ENCODE results near the gene TMEM25.

The TMEM25 gene

DNA sequence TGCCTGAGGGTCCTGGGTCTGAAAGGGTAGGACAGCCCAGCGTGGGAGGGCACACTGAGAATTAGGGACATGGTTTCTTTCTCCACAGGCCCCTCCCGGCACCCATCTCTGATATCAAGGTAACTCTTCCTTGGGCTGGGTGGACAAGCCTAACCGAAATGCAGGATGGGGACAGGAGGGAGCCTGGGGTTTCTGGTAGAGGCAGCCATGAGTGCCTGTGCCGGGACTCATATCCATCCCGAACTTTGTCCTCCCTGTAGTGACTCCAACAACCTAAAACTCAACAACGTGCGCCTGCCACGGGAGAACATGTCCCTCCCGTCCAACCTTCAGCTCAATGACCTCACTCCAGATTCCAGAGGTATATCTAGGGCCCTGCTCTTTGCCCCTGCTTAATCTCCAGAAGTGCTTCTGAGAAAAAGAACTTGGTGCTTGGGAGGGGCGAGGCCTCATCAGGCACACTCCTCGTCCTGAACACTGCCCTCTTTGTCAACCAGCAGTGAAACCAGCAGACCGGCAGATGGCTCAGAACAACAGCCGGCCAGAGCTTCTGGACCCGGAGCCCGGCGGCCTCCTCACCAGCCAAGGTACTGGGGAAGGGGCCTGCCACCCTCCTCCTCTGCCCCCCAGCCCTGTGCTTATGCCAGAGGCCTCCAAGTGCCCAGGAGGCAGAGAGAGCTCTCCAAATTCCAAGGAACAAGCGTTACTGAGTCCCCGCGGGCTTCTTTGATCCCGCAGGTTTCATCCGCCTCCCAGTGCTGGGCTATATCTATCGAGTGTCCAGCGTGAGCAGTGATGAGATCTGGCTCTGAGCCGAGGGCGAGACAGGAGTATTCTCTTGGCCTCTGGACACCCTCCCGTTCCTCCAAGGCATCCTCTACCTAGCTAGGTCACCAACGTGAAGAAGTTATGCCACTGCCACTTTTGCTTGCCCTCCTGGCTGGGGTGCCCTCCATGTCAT, 3.1 kb downstream of the TMEM25 start:
- Histone ChIP-seq H2AFZ (ENCODE audit: low read depth, low read length) (no peak overlapping the region), H3K9ac (ENCODE audit: low read depth, low read length) (no peak overlapping the region), H3K9me3 (ENCODE audit: insufficient read depth, low read length, severe bottlenecking) (no peaks in the 10 kb centered on the region), H3K27ac (ENCODE audit: low read length) (no peak overlapping the region), H3K4me3 (ENCODE audit: low read depth in 1 of 2, low read length in 2 of 2) (no peak overlapping the region), H3K4me1 (ENCODE audit: insufficient read depth, low read length) (peaks cover 32% of the 10 kb centered on the region), H3K4me2 (ENCODE audit: insufficient read depth, low read length) (no peak overlapping the region), H3K79me2 (ENCODE audit: insufficient read depth, low read length) (no peaks in the 10 kb centered on the region), H3K27me3 (ENCODE audit: insufficient read depth, low read length, poor library complexity) (peaks cover 6% of the 10 kb centered on the region), H4K20me1 (ENCODE audit: insufficient read depth, low read length) (no peaks in the 10 kb centered on the region), H3K36me3 (ENCODE audit: insufficient read depth, low read length) (no peaks in the 10 kb centered on the region)
- no peak for DNase-seq
- ATAC-seq (ENCODE audit: insufficient read depth, low read depth): no peak
- no peak for TF ChIP-seq EZH2 (IDR thresholded peaks at IDR 0.05; ENCODE audit: borderline replicate concordance, low read depth, low read length, severe bottlenecking)
- TF ChIP-seq, protein P1, sequence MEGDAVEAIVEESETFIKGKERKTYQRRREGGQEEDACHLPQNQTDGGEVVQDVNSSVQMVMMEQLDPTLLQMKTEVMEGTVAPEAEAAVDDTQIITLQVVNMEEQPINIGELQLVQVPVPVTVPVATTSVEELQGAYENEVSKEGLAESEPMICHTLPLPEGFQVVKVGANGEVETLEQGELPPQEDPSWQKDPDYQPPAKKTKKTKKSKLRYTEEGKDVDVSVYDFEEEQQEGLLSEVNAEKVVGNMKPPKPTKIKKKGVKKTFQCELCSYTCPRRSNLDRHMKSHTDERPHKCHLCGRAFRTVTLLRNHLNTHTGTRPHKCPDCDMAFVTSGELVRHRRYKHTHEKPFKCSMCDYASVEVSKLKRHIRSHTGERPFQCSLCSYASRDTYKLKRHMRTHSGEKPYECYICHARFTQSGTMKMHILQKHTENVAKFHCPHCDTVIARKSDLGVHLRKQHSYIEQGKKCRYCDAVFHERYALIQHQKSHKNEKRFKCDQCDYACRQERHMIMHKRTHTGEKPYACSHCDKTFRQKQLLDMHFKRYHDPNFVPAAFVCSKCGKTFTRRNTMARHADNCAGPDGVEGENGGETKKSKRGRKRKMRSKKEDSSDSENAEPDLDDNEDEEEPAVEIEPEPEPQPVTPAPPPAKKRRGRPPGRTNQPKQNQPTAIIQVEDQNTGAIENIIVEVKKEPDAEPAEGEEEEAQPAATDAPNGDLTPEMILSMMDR (IDR thresholded peaks at IDR 0.05; ENCODE audit: borderline replicate concordance, extremely low read depth, low read length, poor library complexity, severe bottlenecking): no peak

DNA sequence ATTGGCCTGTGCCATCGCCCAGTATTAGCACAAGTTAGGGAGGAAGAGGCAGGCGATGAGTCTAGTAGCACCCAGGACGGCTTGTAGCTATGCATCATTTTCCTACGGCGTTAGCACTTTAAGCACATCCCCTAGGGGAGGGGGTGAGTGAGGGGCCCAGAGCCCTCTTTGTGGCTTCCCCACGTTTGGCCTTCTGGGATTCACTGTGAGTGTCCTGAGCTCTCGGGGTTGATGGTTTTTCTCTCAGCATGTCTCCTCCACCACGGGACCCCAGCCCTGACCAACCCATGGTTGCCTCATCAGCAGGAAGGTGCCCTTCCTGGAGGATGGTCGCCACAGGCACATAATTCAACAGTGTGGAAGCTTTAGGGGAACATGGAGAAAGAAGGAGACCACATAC, 4.3 kb downstream of the TMEM25 start:
- Histone ChIP-seq H3K36me3 (ENCODE audit: insufficient read depth, low read length) (no peaks in the 10 kb centered on the region), H3K4me2 (ENCODE audit: insufficient read depth, low read length) (no peak overlapping the region), H3K27ac (ENCODE audit: low read length) (no peak overlapping the region), H3K9ac (ENCODE audit: low read depth, low read length) (no peak overlapping the region), H4K20me1 (ENCODE audit: insufficient read depth, low read length) (no peaks in the 10 kb centered on the region), H3K4me1 (ENCODE audit: insufficient read depth, low read length) (peaks cover 20% of the 10 kb centered on the region), H3K4me3 (ENCODE audit: low read depth in 1 of 2, low read length in 2 of 2) (no peak overlapping the region), H3K27me3 (ENCODE audit: insufficient read depth, low read length, poor library complexity) (peaks cover 4% of the 10 kb centered on the region), H2AFZ (ENCODE audit: low read depth, low read length) (no peak overlapping the region), H3K9me3 (ENCODE audit: insufficient read depth, low read length, severe bottlenecking) (no peaks in the 10 kb centered on the region), H3K79me2 (ENCODE audit: insufficient read depth, low read length) (no peaks in the 10 kb centered on the region)
- ATAC-seq (ENCODE audit: insufficient read depth, low read depth) (no peak), DNase-seq (no peak)
- TF ChIP-seq, protein P1 (IDR thresholded peaks at IDR 0.05; ENCODE audit: borderline replicate concordance, extremely low read depth, low read length, poor library complexity, severe bottlenecking): no peak
- TF ChIP-seq EZH2 (IDR thresholded peaks at IDR 0.05; ENCODE audit: borderline replicate concordance, low read depth, low read length, severe bottlenecking): no peak

- H3K9ac ChIP-seq (ENCODE audit: low read depth, low read length): no peak overlapping the region
- no peak overlapping the region for H3K27ac ChIP-seq (ENCODE audit: low read length)
- no peaks in the 10 kb centered on the region for H3K9me3 ChIP-seq (ENCODE audit: insufficient read depth, low read length, severe bottlenecking)
- H4K20me1 ChIP-seq (ENCODE audit: insufficient read depth, low read length): no peaks in the 10 kb centered on the region
- H2AFZ ChIP-seq (ENCODE audit: low read depth, low read length): no peak overlapping the region
- H3K4me1 ChIP-seq (ENCODE audit: insufficient read depth, low read length): peaks cover 5% of the 10 kb centered on the region
- DNase-seq: no peak
- no peak for ATAC-seq (ENCODE audit: insufficient read depth, low read depth)
- no peak overlapping the region for H3K4me2 ChIP-seq (ENCODE audit: insufficient read depth, low read length)
- H3K4me3 ChIP-seq (ENCODE audit: low read depth in 1 of 2, low read length in 2 of 2): no peak overlapping the region
- H3K36me3 ChIP-seq (ENCODE audit: insufficient read depth, low read length): no peaks in the 10 kb centered on the region
- H3K79me2 ChIP-seq (ENCODE audit: insufficient read depth, low read length): no peaks in the 10 kb centered on the region
- TF ChIP-seq EZH2 (IDR thresholded peaks at IDR 0.05; ENCODE audit: borderline replicate concordance, low read depth, low read length, severe bottlenecking): no peak
- TF ChIP-seq, protein P1 (IDR thresholded peaks at IDR 0.05; ENCODE audit: borderline replicate concordance, extremely low read depth, low read length, poor library complexity, severe bottlenecking): no peak
- no peaks in the 10 kb centered on the region for H3K27me3 ChIP-seq (ENCODE audit: insufficient read depth, low read length, poor library complexity)
These were observed 5.7 kb downstream of the TMEM25 start for GRCh38 chr11:118536726-118537125.

Data from DND-41 (cell line).